Measurements from ENCODE around the gene MYCL. TPM values are rescaled to one million over a fixed set of nuclear protein-coding genes. Genes with fewer than 3 reads are reported as not detected.

The MYCL gene
- total RNA-seq, 1 experiment from 2014 or later, result 31.0 TPM

DNA sequence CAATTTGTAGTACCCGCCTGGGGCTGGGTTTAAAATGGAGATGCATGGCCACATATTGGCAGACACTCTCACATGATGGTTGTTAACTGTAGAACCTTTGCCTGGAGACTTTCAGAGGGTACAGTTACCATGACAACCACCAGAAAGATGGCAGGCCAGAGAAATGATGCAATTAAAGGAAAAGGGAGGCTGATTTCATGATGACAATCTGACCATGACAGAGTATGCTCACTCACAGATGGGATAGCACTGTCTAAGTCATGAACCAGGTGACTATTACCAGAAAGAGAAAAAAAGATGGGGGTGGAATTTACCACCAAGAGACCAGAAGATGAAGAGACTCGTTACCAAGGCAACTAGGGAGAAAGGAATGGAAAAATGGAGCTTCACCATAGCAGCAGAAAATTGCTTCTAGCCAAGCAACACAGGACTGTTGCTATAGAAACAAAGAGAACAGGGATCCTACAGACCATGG, 14.9 kb downstream of the MYCL start (continued):
- TF ChIP-seq SMAD4 (CRISPR knock-in tag; IDR thresholded peaks at IDR 0.05), result no peak
- no peak for TF ChIP-seq JAZF1 (CRISPR knock-in tag; IDR thresholded peaks at IDR 0.05)
- TF ChIP-seq, protein P1, sequence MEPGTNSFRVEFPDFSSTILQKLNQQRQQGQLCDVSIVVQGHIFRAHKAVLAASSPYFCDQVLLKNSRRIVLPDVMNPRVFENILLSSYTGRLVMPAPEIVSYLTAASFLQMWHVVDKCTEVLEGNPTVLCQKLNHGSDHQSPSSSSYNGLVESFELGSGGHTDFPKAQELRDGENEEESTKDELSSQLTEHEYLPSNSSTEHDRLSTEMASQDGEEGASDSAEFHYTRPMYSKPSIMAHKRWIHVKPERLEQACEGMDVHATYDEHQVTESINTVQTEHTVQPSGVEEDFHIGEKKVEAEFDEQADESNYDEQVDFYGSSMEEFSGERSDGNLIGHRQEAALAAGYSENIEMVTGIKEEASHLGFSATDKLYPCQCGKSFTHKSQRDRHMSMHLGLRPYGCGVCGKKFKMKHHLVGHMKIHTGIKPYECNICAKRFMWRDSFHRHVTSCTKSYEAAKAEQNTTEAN (CRISPR knock-in tag; IDR thresholded peaks at IDR 0.05), result no peak

DNA sequence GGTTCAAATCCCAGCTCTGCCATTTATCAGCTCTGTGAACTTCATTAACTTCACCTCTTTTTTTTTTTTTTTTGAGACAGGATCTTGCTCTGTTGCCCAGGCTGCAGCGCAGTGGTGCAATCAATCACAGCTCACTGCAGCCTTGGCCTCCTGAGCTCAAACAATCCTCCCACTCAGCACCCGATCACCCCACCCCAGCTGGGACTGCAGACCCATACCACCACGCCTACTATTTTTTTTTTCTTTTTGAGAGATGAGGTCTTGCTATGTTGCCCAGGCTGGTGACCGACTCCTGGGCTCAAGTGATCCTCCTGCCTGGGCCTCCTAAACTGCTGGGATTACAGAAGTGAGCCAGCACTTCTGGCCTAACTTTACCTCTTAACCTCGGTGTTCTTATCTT, 16.2 kb downstream of the MYCL start:
- Mint-ChIP-seq H3K36me3 (peaks cover 3% of the 10 kb centered on the region; the same call in 1 of the 2 replicates), H3K4me1 (peaks cover 17% of the 10 kb centered on the region), H3K27me3 (ENCODE audit: low read depth) (peaks cover 1% of the 10 kb centered on the region), H3K9me3 (no peaks in the 10 kb centered on the region), H3K4me3 (no peak overlapping the region), H3K27ac (no peak overlapping the region)
- TF ChIP-seq ZNF121 (CRISPR knock-in tag; IDR thresholded peaks at IDR 0.05), result peak; percentile 54; the same call in 1 of the 2 replicates
- TF ChIP-seq ZNF263 (CRISPR knock-in tag; IDR thresholded peaks at IDR 0.05; ENCODE audit: low read depth), result no peak
- no peak for ATAC-seq
- CTCF ChIA-PET, result interaction anchor here (1.4 to 6.0 kb wide), 2 partner anchors 16 to 34 kb away, joined by 6 to 49 read pairs; partner anchors contain the start of gene MYCL
- DNase-seq (ENCODE audit: low spot score), result no peak
- POLR2A ChIA-PET, result no interaction called here

DNA sequence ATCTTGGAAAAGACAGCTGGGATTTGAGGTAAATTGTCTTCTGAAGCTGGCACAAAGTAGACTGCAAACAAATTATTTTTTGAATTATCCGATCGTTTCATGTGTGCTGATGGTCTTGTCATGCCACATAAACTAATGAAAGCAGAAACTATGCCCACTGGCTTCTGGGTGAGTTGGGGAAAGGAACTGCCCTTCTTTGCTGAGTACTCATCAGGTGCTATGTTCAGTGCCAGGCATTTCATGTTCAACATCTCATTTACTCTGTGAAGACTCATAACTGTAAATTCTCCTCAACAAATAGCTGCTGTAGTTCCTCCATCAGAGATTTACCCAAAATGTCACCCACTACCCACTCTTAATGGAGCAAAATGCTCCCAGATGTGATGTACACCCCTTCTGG, 19.6 kb downstream of the MYCL start:
- Mint-ChIP-seq H3K27ac (no peak overlapping the region), H3K27me3 (ENCODE audit: low read depth) (no peaks in the 10 kb centered on the region), H3K4me1 (peaks cover 38% of the 10 kb centered on the region), H3K4me3 (peak overlapping the region; percentile 90), H3K9me3 (no peaks in the 10 kb centered on the region), H3K36me3 (peaks cover 5% of the 10 kb centered on the region; the same call in 1 of the 2 replicates)
- POLR2A ChIA-PET, result interaction anchor here (1.5 to 3.2 kb wide), 2 partner anchors 11 to 20 kb away, joined by 6 to 15 read pairs; partner anchors contain the start of gene MYCL
- CTCF ChIA-PET, result interaction anchor here (0.8 to 6.0 kb wide), 3 partner anchors 19 to 37 kb away, joined by 3 to 49 read pairs (median 4); partner anchors contain the start of gene MYCL
- TF ChIP-seq ZBTB21 (CRISPR knock-in tag; IDR thresholded peaks at IDR 0.05; ENCODE audit: borderline replicate concordance), result no peak
- TF ChIP-seq ZNF396 (CRISPR knock-in tag; IDR thresholded peaks at IDR 0.05; ENCODE audit: borderline replicate concordance), result no peak
- TF ChIP-seq HMGA2 (CRISPR knock-in tag; IDR thresholded peaks at IDR 0.05), result no peak
- TF ChIP-seq ZMAT4 (CRISPR knock-in tag; IDR thresholded peaks at IDR 0.05), result no peak
- TF ChIP-seq, protein P2, sequence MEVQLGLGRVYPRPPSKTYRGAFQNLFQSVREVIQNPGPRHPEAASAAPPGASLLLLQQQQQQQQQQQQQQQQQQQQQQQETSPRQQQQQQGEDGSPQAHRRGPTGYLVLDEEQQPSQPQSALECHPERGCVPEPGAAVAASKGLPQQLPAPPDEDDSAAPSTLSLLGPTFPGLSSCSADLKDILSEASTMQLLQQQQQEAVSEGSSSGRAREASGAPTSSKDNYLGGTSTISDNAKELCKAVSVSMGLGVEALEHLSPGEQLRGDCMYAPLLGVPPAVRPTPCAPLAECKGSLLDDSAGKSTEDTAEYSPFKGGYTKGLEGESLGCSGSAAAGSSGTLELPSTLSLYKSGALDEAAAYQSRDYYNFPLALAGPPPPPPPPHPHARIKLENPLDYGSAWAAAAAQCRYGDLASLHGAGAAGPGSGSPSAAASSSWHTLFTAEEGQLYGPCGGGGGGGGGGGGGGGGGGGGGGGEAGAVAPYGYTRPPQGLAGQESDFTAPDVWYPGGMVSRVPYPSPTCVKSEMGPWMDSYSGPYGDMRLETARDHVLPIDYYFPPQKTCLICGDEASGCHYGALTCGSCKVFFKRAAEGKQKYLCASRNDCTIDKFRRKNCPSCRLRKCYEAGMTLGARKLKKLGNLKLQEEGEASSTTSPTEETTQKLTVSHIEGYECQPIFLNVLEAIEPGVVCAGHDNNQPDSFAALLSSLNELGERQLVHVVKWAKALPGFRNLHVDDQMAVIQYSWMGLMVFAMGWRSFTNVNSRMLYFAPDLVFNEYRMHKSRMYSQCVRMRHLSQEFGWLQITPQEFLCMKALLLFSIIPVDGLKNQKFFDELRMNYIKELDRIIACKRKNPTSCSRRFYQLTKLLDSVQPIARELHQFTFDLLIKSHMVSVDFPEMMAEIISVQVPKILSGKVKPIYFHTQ (CRISPR knock-in tag; IDR thresholded peaks at IDR 0.05), result no peak
- TF ChIP-seq, protein P3, sequence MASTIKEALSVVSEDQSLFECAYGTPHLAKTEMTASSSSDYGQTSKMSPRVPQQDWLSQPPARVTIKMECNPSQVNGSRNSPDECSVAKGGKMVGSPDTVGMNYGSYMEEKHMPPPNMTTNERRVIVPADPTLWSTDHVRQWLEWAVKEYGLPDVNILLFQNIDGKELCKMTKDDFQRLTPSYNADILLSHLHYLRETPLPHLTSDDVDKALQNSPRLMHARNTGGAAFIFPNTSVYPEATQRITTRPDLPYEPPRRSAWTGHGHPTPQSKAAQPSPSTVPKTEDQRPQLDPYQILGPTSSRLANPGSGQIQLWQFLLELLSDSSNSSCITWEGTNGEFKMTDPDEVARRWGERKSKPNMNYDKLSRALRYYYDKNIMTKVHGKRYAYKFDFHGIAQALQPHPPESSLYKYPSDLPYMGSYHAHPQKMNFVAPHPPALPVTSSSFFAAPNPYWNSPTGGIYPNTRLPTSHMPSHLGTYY (CRISPR knock-in tag; IDR thresholded peaks at IDR 0.05), result no peak
- no peak for TF ChIP-seq E2F4 (CRISPR knock-in tag; IDR thresholded peaks at IDR 0.05; ENCODE audit: borderline replicate concordance, low read depth)
- TF ChIP-seq SP1 (CRISPR knock-in tag; conservative IDR thresholded peaks at IDR 0.05), result no peak
- TF ChIP-seq ESRRA (CRISPR knock-in tag; IDR thresholded peaks at IDR 0.05; ENCODE audit: borderline replicate concordance), result no peak
- TF ChIP-seq RELA (CRISPR knock-in tag; IDR thresholded peaks at IDR 0.05; ENCODE audit: borderline replicate concordance), result no peak
- no peak for TF ChIP-seq GABPB1 (CRISPR knock-in tag; IDR thresholded peaks at IDR 0.05)
- TF ChIP-seq RORB (CRISPR knock-in tag; IDR thresholded peaks at IDR 0.05), result no peak
- no peak for TF ChIP-seq AFF4 (CRISPR knock-in tag; IDR thresholded peaks at IDR 0.05; ENCODE audit: borderline replicate concordance)
- no peak for TF ChIP-seq JAZF1 (CRISPR knock-in tag; IDR thresholded peaks at IDR 0.05)
- no peak for TF ChIP-seq TEAD1 (CRISPR knock-in tag; IDR thresholded peaks at IDR 0.05)
- DNase-seq (ENCODE audit: low spot score), result no peak
- ATAC-seq, result no peak
